ENCODE results near the gene PIGS. TPM values are rescaled to one million over a fixed set of nuclear protein-coding genes. Genes with fewer than 3 reads are reported as not detected.
A peak's percentile ranks its signal among the peaks of the same experiment; 100 is the strongest.

Gene PIGS
- total and polyA plus RNA-seq, 7 donors: 17.2 to 66.3 (median 33.7) TPM

GRCh38 chr17:28569446-28569845 lies 1.9 kb downstream of the PIGS start:
- TF ChIP-seq POLR2A (IDR thresholded peaks at IDR 0.05): no peak
- TF ChIP-seq POLR2AphosphoS5 (IDR thresholded peaks at IDR 0.05): no peak
- TF ChIP-seq CTCF (IDR thresholded peaks at IDR 0.05): no peak
- TF ChIP-seq EP300 (IDR thresholded peaks at IDR 0.05): no peak
- peaks cover 0 to 15% (median 0%) of the 10 kb centered on the region in 4 donors for H3K36me3 ChIP-seq
- no peaks in the 10 kb centered on the region for H3K27me3 ChIP-seq
- H3K4me1 ChIP-seq: peaks cover 0 to 24% (median 20%) of the 10 kb centered on the region in 4 donors
- intact Hi-C loops (cut with DNase I): no loop called here
- no peak overlapping the region for H3K4me3 ChIP-seq
- H3K27ac ChIP-seq: no peak overlapping the region
- H3K9me3 ChIP-seq: no peaks in the 10 kb centered on the region
- DNase-seq: peak; percentile 14
- 94 to 97% methylated on average over 1 of the region's 1 CpG for WGBS, 2 donors

- Histone ChIP-seq H3K36me3 (peaks cover 5 to 31% (median 12%) of the 10 kb centered on the region in 4 donors), H3K27me3 (no peaks in the 10 kb centered on the region), H3K4me3 (no peak overlapping the region), H3K27ac (no peak overlapping the region), H3K9me3 (no peaks in the 10 kb centered on the region), H3K4me1 (peaks cover 0 to 31% (median 19%) of the 10 kb centered on the region in 4 donors)
- 74 to 89% methylated on average over 3 of the region's 3 CpGs for WGBS, 2 donors
- TF ChIP-seq POLR2A (IDR thresholded peaks at IDR 0.05) (no peak), POLR2AphosphoS5 (IDR thresholded peaks at IDR 0.05) (no peak), EP300 (IDR thresholded peaks at IDR 0.05) (no peak), CTCF (IDR thresholded peaks at IDR 0.05) (no peak)
- intact Hi-C loops (cut with DNase I): no loop called here
- no peak for DNase-seq
These were observed 3.7 kb downstream of the PIGS start for GRCh38 chr17:28567604-28568003.

DNA sequence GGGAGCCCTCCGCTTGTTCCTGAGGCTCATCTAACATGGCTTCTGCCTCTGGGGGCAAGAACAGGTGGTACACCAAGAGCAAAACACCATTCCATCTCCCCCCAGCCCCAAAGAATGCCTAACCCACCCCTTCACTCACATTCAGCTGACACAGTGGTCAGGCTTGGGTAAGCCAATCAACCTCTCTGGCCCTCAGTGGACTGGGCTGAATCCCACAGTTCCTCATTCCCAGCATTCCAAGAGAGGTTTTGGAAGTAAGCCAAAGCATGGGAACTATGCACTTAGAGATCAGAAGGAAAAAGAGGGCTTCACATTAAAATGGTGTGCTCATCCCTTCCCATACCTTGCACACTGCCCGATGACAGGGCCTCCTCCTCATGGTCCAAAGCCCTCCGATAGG lies 7.8 kb downstream of the PIGS start:
- Histone ChIP-seq H3K9me3 (no peaks in the 10 kb centered on the region), H3K27me3 (no peaks in the 10 kb centered on the region), H3K4me3 (no peak overlapping the region), H3K36me3 (peaks cover 17 to 71% (median 28%) of the 10 kb centered on the region in 4 donors), H3K4me1 (peaks cover 0 to 7% (median 0%) of the 10 kb centered on the region in 4 donors), H3K27ac (no peak overlapping the region)
- TF ChIP-seq POLR2A (IDR thresholded peaks at IDR 0.05): no peak
- TF ChIP-seq POLR2AphosphoS5 (IDR thresholded peaks at IDR 0.05): no peak
- no peak for TF ChIP-seq EP300 (IDR thresholded peaks at IDR 0.05)
- no peak for TF ChIP-seq CTCF (IDR thresholded peaks at IDR 0.05)
- no peak for DNase-seq
- WGBS, 2 donors: 96 to 97% methylated on average over 3 of the region's 3 CpGs
- intact Hi-C loops (cut with DNase I): no loop called here

DNA sequence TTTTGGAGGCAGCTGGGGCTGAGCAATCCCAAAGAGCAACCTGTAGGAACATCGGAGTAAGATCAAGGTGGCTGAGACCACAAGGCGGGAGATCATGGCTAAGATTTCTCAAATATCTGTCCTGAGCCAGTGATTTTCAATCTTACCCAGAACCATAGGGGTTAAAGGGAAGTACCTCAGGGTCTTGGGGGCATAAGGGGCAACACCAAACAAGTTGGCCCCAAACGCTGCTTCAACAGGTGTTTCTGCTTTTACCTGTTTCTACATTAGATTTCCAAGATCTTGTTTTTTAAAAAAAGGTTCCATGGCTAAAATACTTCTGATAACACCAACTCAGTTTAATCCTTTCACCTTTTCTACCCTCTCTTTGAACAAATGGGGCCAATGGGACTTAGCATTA lies 16.3 kb downstream of the PIGS start:
- TF ChIP-seq POLR2A (IDR thresholded peaks at IDR 0.05) (no peak), CTCF (IDR thresholded peaks at IDR 0.05) (no peak), EP300 (IDR thresholded peaks at IDR 0.05) (no peak), POLR2AphosphoS5 (IDR thresholded peaks at IDR 0.05) (no peak)
- 96 to 98% methylated on average over 3 of the region's 3 CpGs for WGBS, 2 donors
- Histone ChIP-seq H3K9me3 (no peaks in the 10 kb centered on the region), H3K27ac (no peak overlapping the region), H3K4me1 (peaks cover 0 to 22% (median 18%) of the 10 kb centered on the region in 4 donors), H3K27me3 (no peaks in the 10 kb centered on the region), H3K4me3 (no peak overlapping the region), H3K36me3 (peaks cover 25 to 66% (median 36%) of the 10 kb centered on the region in 4 donors)
- DNase-seq: no peak
- intact Hi-C loops (cut with DNase I): no loop called here

DNA sequence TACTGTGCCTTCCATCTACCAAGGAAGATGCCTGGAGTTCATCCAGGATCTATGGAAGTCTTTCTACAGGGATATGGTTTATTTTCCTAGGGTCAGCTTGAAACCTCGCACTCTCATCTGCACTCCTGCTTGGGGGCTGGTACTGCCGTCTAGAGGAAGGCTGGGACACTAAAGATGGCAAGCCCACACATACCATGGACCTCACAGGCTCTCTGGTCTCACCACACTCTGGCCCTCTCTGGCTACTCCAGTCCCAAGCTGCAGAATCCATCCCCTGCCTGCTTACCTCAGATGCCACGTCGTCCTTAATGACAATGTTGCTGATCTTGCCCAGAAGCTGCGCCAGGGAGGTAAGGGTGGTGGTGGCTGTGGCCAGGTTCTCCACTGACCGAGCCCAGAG lies 16.8 kb downstream of the PIGS start:
- Histone ChIP-seq H3K27me3 (no peaks in the 10 kb centered on the region), H3K36me3 (peaks cover 21 to 62% (median 32%) of the 10 kb centered on the region in 4 donors), H3K4me1 (peaks cover 0 to 27% (median 18%) of the 10 kb centered on the region in 4 donors), H3K9me3 (no peaks in the 10 kb centered on the region), H3K4me3 (no peak overlapping the region), H3K27ac (no peak overlapping the region)
- intact Hi-C loops (cut with DNase I): loop anchor here (5.0 kb wide), 2 partner anchors 43 to 58 kb away; partner anchors contain the start of genes RSKR and SPAG5
- WGBS, 2 donors: 82 to 98% methylated on average over 6 of the region's 6 CpGs
- TF ChIP-seq CTCF (IDR thresholded peaks at IDR 0.05) (no peak), EP300 (IDR thresholded peaks at IDR 0.05) (no peak), POLR2A (IDR thresholded peaks at IDR 0.05) (no peak), POLR2AphosphoS5 (IDR thresholded peaks at IDR 0.05) (no peak)
- no peak for DNase-seq

Measured in sigmoid colon (tissue), 7 donors.